Gastroesophageal sphincter (tissue), 3 donors: ENCODE results near the gene LDB2.

Source experiments
- CTCF ChIP-seq, 4 experiments: fragments of 200-600 bp in 2 of 4; fragments of 450-650 bp in 2 of 4; sonication (generic) in 1 of 4; IDR thresholded peaks; one replicate each; pipeline ENCODE4 v1.5.1; 2017 to 2019; ENCODE audit warnings: antibody characterized with exemption in 4 of 4, mild to moderate bottlenecking in 2 of 4, moderate library complexity in 2 of 4
- POLR2AphosphoS5 ChIP-seq: sonication (generic); formaldehyde crosslinking; IDR thresholded peaks from one replicate; pipeline ENCODE4 v1.6.1; 2017; ENCODE audit warnings: antibody characterized with exemption

DNA sequence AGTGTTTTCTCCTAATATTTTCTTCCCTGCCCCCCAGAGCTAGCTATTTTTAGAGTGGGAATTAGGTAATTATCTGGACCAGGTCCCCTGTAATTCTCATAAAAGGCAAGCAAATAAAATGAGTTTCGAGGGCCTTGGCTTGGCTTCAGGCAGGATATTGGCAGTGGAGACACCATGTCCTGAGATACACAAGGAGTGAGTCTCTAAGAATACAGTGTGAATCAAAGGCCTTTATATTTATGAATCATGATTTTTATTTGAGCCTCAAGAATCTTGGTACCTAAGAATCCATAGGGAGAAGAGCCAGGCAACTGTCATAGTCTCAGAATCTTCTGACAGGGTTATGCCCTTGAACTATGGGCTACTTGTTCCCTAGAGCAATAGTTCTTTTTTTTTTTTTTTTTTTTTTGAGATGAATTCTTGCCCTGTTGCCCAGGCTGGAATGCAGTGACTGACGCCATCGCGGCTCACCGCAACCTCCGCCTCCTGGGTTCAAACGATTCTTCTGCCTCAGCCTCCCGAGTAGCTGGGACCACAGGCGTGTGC lies 205.4 kb downstream of the LDB2 start:
- TF ChIP-seq CTCF (IDR thresholded peaks at IDR 0.05) (no peak), POLR2AphosphoS5 (peak; percentile 65)
